HCEC 1CT (cell line): Measurements from ENCODE around the gene MED20.
A peak's percentile ranks its signal among the peaks of the same experiment; 100 is the strongest.

Experiments used
- DNase-seq: peaks from one replicate; pipeline ENCODE4 v3.0.0-alpha.2; 2017

The MED20 gene

GRCh38 chr6:41901882-41902519 lies 18.9 kb downstream of the MED20 start:
- peak; percentile 34 for DNase-seq

- DNase-seq = no peak
Observed at GRCh38 chr6:41900861-41901260, 20.1 kb downstream of the MED20 start.

GRCh38 chr6:41896281-41896680 lies 24.7 kb downstream of the MED20 start:
- no peak for DNase-seq

- peak; percentile 69 for DNase-seq
Observed at GRCh38 chr6:41895300-41896233, 25.4 kb downstream of the MED20 start, which contains the start of gene USP49. USP49 (minus strand) TSS chr6:41895375; CDS start chr6:41806983, 88,392 bp downstream.

GRCh38 chr6:41894366-41895299 lies 26.3 kb downstream of the MED20 start:
- no peak for DNase-seq

- DNase-seq = no peak
Observed at GRCh38 chr6:41892921-41893564, 27.9 kb downstream of the MED20 start.

- no peak for DNase-seq
Observed at GRCh38 chr6:41887331-41887751, 33.6 kb downstream of the MED20 start.

GRCh38 chr6:41885930-41886329 lies 35.0 kb downstream of the MED20 start:
- DNase-seq = no peak

- DNase-seq = no peak
Observed at GRCh38 chr6:41884957-41885356, 36.0 kb downstream of the MED20 start.

GRCh38 chr6:41881506-41881905 lies 39.4 kb downstream of the MED20 start:
- DNase-seq = no peak

- DNase-seq = peak; percentile 75
Observed at GRCh38 chr6:41878961-41879405, 42.0 kb downstream of the MED20 start.

- DNase-seq = peak; percentile 67
Observed at GRCh38 chr6:41878246-41878645, 42.7 kb downstream of the MED20 start.

GRCh38 chr6:41877051-41877680 lies 43.8 kb downstream of the MED20 start:
- no peak for DNase-seq

GRCh38 chr6:41874741-41875140 lies 46.2 kb downstream of the MED20 start:
- no peak for DNase-seq

- no peak for DNase-seq
Observed at GRCh38 chr6:41872147-41872546, 48.8 kb downstream of the MED20 start.

- DNase-seq = no peak
Observed at GRCh38 chr6:41871691-41872090, 49.2 kb downstream of the MED20 start.

- no peak for DNase-seq
Observed at GRCh38 chr6:41859356-41859755, 61.6 kb downstream of the MED20 start.

GRCh38 chr6:41858703-41859102 lies 62.2 kb downstream of the MED20 start:
- no peak for DNase-seq
